Panc1 (cell line): ENCODE measurements around the gene CDC42EP3.

Source experiments
- CTCF ChIP-seq: fragments of 450-650 bp; IDR thresholded peaks from 2 replicates; pipeline ENCODE4 v1.5.1; 2017; ENCODE audit warnings: mild to moderate bottlenecking
- POLR2AphosphoS5 ChIP-seq: IDR thresholded peaks from 2 replicates; pipeline ENCODE4 v1.6.1; 2012; ENCODE audit warnings: mild to moderate bottlenecking, low read depth, low read length, moderate library complexity
- REST ChIP-seq, 2 experiments: IDR thresholded peaks; 2 replicates each; pipeline ENCODE4 v1.6.1; 2011 to 2012; ENCODE audit warnings: low read depth in 2 of 2, control low read depth in 1 of 2, low read length in 1 of 2, mild to moderate bottlenecking in 1 of 2, moderate library complexity in 1 of 2; ENCODE audit not compliant: insufficient read depth in 1 of 2

- TF ChIP-seq CTCF (no peak), REST (IDR thresholded peaks at IDR 0.05; ENCODE audit: insufficient read depth in 1 of 2, low read depth in 2 of 2, low read length in 1 of 2) (no peak), POLR2AphosphoS5 (no peak)
Measured at GRCh38 chr2:37644191-37644590, 27.3 kb downstream of the CDC42EP3 start.
